ENCODE measurements around the gene TMEM117.

Gene TMEM117

DNA sequence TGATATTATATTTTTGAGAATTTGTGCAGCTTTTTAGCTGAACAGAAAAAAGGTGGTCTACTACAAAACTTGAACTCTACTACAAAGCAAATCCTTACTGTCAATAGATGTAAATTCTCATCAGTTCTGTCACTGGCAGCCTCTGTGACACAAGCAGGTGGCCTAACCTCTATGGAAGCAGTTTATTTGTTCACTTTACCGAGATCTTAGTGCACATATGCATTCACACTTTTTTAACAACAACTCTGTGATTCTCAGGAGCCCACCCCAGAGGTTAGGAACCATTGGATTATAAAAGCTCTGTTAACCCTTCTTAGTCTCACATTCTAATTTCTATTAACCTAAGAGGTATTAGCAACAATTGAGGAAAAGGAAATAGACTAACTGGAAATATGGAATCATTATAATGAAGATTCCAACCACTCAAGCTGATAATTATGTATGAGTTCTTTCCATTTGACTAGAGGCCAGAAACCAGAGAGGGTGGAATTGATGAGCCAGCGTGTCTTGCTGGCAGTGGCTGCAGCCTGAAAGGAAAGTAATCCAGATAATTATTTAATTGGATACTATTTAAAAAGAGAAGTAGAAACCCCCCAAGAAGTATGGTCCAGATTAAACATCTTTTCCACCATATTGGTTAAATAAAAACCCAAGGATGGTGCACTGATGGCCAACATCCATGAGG is 451.1 kb downstream of the TMEM117 start:
- DNase-seq (ENCODE audit: low read depth in 1 of 2, low spot score in 1 of 2) = no peak

- no peak for DNase-seq (ENCODE audit: low read depth in 1 of 2, low spot score in 1 of 2)
These were observed 451.7 kb downstream of the TMEM117 start for GRCh38 chr12:44287545-44287944.

GRCh38 chr12:44294649-44295048 is 458.8 kb downstream of the TMEM117 start:
- no peak for DNase-seq (ENCODE audit: low read depth in 1 of 2, low spot score in 1 of 2)

- DNase-seq (ENCODE audit: low read depth in 1 of 2, low spot score in 1 of 2) = no peak
These were observed 460.2 kb downstream of the TMEM117 start for GRCh38 chr12:44295958-44296623.

GRCh38 chr12:44296624-44297197 is 460.8 kb downstream of the TMEM117 start:
- no peak for DNase-seq (ENCODE audit: low read depth in 1 of 2, low spot score in 1 of 2)

DNA sequence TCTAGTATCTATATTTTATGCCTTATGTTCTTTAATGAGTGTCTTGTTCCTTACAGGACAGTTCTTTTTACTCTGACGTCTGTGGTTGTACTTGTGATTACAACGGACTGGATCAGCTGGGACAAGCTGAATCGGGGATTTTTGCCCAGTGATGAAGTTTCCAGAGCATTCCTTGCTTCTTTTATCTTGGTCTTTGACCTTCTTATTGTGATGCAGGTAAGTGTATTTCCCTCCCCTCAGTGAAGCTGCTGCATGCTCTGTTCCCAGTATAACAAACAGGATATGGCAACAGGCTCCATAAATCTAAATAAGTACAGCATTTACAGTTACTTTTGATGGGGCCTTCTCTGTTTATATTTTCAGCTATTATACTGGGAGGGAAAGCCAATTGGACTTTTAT is 463.6 kb downstream of the TMEM117 start:
- no peak for DNase-seq (ENCODE audit: low read depth in 1 of 2, low spot score in 1 of 2)

DNA sequence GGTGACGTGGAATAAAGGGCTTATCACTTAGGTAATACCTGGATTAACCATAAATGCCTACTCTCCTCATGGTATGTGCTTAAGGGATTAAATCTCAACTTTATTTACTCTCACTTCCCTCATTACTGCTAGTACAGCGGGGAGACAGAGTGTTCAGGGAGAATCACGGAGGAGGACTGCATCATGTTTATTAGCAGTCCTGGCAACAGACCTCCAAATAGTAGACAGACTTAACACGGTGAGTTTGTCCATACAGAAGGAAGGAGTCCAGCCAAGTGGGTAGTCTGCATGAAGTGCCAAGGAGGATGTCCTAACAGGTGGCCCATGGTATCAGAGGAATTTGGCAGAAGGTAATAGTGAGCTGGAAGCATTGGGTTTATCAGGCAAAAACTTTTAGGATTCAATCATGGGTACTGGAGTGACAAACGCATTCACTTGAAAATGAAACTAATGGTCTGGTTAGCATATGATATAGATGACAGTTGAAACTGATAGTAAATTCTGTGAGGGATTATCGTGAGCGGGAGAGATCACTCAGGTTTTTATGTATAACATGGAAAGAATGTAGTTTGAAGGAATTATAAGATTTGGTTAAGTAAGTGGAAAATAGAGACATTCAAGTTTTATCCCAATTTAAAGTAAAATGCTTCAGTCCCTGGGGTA is 471.8 kb downstream of the TMEM117 start:
- DNase-seq (ENCODE audit: low read depth in 1 of 2, low spot score in 1 of 2) = no peak

DNA sequence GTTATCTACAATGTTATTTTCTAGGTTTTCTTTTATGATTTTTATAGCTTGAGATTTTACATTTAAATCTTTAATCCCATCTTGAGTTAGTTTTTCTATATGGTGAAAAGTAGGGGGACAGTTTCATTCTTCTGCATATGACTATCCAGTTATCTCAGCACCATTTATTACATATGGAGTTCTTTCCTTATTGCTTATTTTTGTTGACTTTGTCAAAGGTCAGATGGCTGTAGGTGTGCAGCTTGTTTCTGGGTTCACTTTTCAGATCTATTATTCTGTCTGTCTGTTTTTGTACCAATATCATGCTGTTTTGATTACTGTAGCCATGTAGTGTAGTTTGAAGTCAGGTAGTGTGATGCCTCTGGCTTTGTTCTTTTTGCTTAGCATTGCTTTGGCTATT is 477.3 kb downstream of the TMEM117 start:
- DNase-seq (ENCODE audit: low read depth in 1 of 2, low spot score in 1 of 2) = no peak

DNA sequence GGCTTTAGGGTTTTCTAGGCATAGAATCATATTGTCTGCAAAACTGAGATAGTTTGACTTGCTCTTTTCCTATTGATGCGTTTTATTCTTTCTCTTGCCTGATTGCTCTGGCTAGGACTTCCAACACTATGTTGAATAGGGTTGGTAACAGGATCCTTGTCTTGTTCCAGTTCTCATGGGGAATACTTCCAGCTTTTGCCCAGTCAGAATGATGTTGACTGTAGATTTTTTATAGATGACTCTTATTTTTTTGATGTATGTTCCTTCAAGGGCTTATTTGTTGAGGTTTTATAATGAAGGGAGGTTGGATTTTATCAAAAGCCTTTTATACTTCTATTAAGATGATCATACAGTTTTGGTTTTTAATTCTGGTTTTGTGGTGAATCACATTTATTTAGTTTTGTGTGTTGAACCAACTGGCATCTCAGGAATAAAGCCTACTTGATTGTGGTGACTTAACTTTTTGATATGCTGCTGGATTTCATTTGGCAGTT is 478.2 kb downstream of the TMEM117 start:
- no peak for DNase-seq (ENCODE audit: low read depth in 1 of 2, low spot score in 1 of 2)

- DNase-seq (ENCODE audit: low read depth in 1 of 2, low spot score in 1 of 2) = no peak
These were observed 481.8 kb downstream of the TMEM117 start for GRCh38 chr12:44317651-44318126.

- DNase-seq (ENCODE audit: low read depth in 1 of 2, low spot score in 1 of 2) = no peak
These were observed 495.4 kb downstream of the TMEM117 start for GRCh38 chr12:44331269-44331668.

DNA sequence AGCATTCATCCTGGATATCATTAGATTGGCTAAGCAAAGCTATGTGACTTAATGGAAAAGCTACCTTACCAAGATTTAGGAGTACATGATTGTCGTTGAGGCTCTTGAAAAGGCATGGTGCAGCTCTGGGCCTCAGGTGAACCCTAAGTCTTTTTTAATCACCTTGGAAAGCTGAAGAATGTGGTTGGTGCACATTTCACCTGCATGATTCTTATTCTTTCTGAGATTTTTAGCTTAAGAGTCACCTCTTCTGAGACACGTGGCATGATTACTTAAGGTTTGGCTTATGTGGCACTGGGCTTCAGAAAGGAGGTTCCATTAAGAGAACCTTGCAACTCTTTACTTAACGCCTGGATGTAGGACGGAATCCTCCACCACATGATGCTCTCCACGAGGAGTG is 498.5 kb downstream of the TMEM117 start:
- DNase-seq (ENCODE audit: low read depth in 1 of 2, low spot score in 1 of 2) = no peak

GRCh38 chr12:44335030-44335429 is 499.1 kb downstream of the TMEM117 start:
- no peak for DNase-seq (ENCODE audit: low read depth in 1 of 2, low spot score in 1 of 2)

- DNase-seq (ENCODE audit: low read depth in 1 of 2, low spot score in 1 of 2) = no peak
These were observed 500.7 kb downstream of the TMEM117 start for GRCh38 chr12:44336577-44336976.

- DNase-seq (ENCODE audit: low read depth in 1 of 2, low spot score in 1 of 2) = no peak
These were observed 506.5 kb downstream of the TMEM117 start for GRCh38 chr12:44342371-44342770.

DNA sequence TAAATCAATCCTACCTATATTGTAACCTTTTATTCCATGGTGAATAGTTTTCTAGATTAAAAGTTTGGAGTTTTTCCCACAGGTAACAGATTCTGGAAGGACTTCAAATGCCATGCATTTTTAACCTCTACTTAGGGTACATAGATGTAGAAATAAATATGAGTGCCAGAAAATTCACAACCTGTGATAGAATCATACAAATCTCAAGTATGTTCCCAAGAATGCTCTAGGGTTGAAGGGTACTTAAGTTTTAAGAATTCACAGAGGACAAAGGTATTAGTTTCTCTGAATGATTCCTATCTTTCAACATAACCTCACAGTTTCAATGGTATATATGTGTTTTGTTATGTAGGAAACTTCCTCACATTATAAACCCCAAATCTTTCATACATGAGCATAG is 511.3 kb downstream of the TMEM117 start:
- DNase-seq (ENCODE audit: low read depth in 1 of 2, low spot score in 1 of 2) = no peak

DNA sequence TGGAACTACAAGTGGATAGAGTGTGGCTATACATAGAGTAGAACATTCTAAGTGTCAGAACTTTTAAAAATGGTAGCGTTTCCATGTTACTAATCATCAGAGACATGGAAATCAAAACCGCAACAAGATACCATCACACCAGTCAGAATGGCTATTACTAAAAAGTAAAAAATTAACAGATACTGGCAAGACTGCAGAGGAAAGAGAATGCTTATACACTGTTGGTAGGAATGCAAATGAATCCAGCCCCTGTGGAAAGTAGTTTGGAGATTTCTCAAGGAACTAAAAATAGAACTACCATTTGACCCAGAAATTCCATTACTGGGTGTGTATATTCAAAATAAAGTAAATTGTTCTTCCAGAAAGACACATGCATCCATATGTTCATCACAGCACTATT is 521.6 kb downstream of the TMEM117 start:
- no peak for DNase-seq (ENCODE audit: low read depth in 1 of 2, low spot score in 1 of 2)

DNA sequence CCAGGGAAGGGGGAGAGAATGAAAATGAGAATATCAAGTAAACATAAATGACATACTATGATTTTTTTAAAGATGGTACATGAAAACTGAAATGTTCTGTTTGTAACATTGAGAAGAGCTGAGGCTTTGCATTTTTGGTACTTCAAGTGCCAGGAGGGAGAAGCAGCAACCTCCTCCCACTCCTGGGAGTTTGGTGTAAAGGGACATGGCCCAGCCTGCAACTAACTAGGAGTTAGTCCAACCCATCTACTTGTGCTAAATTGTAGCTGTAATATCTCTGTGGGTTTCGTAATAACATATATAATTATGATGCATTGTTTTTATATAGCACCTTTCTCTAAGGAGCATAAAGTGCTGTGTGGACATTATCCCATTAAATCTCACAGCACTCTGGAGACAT is 522.8 kb downstream of the TMEM117 start:
- DNase-seq (ENCODE audit: low read depth in 1 of 2, low spot score in 1 of 2) = no peak

DNA sequence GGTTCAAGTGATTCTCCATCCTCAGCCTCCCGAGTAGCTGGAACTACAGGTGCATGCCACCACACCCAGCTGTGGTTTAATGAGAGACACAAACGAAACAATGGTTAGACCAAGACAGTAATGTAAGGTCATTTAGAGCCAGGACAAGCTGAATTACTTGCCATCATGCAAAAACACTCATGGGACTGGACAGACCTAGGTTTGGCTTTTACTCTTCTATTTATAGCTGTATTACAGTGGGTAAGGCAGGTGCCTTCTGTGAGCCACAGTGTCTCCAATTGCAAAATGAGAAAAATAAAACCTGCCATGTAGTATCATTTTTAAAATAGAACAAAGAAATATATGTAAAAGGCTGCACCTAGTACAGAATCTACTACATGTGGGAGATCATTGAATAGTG is 527.1 kb downstream of the TMEM117 start:
- DNase-seq (ENCODE audit: low read depth in 1 of 2, low spot score in 1 of 2) = no peak

DNA sequence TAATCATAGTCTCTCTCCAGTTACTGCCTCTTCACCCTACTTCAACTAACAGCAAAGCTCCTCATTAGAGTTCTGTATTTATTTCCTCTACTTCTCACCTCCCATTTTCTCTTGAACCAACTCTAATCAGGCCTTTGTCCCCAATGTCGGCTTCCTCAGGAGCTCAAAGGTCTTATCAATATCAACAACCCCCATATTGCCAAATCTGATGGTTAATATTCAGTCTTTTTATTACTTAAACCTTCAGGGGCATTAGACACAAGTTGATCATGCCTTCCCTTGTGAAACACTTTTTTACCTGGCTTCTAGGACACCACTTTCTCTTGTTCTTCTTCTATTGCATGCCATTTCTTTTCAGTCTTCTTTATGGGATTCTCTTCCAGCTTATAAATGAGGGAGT is 531.3 kb downstream of the TMEM117 start:
- no peak for DNase-seq (ENCODE audit: low read depth in 1 of 2, low spot score in 1 of 2)

DNA sequence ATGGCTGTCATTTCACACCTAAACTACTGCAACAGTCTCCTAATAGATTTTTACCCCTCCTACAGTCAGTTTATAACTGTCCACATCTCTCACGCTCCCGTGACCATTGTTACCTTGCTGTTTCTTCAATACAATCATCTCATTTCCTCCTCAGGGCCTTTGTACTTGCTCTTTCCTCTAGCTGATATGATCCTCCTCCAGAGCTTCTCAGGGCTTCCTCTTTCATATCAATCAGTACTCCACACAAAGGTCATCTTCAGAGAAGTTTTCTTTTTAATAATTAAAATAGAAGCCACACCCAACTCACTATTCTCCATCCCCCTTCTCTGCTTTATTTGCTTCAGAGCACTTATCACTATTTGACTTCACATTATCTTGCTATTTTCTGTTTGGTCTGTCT is 532.0 kb downstream of the TMEM117 start:
- no peak for DNase-seq (ENCODE audit: low read depth in 1 of 2, low spot score in 1 of 2)

- no peak for DNase-seq (ENCODE audit: low read depth in 1 of 2, low spot score in 1 of 2)
These were observed 534.1 kb downstream of the TMEM117 start for GRCh38 chr12:44369998-44370397.

Data from activated CD4-positive, alpha-beta T cell treated with anti-CD3 and anti-CD28 coated beads, Interleukin-2, amount 50 U/mL, for 24 hours (primary cell).